ENCODE measurements around the gene TUSC1. TPM values are rescaled to one million over a fixed set of nuclear protein-coding genes. Genes with fewer than 3 reads are reported as not detected.

TUSC1 gene
- total RNA-seq, 1 donor from 2014 or later = not detected

- no peak overlapping the region for H3K27ac Mint-ChIP-seq (ENCODE audit: unreplicated experiment)
- TF ChIP-seq, protein P1, sequence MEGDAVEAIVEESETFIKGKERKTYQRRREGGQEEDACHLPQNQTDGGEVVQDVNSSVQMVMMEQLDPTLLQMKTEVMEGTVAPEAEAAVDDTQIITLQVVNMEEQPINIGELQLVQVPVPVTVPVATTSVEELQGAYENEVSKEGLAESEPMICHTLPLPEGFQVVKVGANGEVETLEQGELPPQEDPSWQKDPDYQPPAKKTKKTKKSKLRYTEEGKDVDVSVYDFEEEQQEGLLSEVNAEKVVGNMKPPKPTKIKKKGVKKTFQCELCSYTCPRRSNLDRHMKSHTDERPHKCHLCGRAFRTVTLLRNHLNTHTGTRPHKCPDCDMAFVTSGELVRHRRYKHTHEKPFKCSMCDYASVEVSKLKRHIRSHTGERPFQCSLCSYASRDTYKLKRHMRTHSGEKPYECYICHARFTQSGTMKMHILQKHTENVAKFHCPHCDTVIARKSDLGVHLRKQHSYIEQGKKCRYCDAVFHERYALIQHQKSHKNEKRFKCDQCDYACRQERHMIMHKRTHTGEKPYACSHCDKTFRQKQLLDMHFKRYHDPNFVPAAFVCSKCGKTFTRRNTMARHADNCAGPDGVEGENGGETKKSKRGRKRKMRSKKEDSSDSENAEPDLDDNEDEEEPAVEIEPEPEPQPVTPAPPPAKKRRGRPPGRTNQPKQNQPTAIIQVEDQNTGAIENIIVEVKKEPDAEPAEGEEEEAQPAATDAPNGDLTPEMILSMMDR (IDR thresholded peaks at IDR 0.05) = no peak
- H3K36me3 Mint-ChIP-seq (ENCODE audit: low read depth) = no peaks in the 10 kb centered on the region
- no peaks in the 10 kb centered on the region for H3K9me3 Mint-ChIP-seq (ENCODE audit: low read depth)
- no peak for DNase-seq (ENCODE audit: low spot score)
- H3K4me1 Mint-ChIP-seq (ENCODE audit: low read depth) = no peaks in the 10 kb centered on the region
- H3K27me3 Mint-ChIP-seq (ENCODE audit: low read depth) = no peaks in the 10 kb centered on the region
- no peak overlapping the region for H3K4me3 Mint-ChIP-seq (ENCODE audit: unreplicated experiment)
These were observed 19.7 kb downstream of the TUSC1 start for GRCh38 chr9:25658571-25658970.

DNA sequence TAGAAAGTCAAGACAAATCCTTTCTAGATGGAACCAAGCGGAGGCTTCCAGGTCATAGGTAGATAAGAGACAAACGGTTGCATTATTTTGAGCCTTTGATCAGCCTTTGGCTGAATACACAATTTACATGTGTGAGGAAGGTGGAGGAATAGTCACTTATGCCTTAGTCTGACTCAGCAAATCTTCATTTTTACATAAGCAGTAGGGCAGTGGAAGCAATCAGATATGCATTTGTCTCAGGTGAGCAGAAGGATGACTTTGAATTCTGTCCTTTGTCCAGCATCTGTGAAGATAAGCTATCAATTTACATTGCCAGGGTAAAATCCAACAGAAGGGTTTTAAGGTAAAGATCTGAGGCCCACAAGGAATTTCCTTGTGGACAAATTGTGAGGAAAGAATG lies 23.8 kb downstream of the TUSC1 start:
- Mint-ChIP-seq H3K9me3 (ENCODE audit: low read depth) (no peaks in the 10 kb centered on the region), H3K4me3 (ENCODE audit: unreplicated experiment) (no peak overlapping the region), H3K27me3 (ENCODE audit: low read depth) (peaks cover 2% of the 10 kb centered on the region), H3K36me3 (ENCODE audit: low read depth) (no peaks in the 10 kb centered on the region), H3K27ac (ENCODE audit: unreplicated experiment) (no peak overlapping the region), H3K4me1 (ENCODE audit: low read depth) (no peaks in the 10 kb centered on the region)
- no peak for DNase-seq (ENCODE audit: low spot score)
- TF ChIP-seq, protein P1 (IDR thresholded peaks at IDR 0.05) = no peak

DNA sequence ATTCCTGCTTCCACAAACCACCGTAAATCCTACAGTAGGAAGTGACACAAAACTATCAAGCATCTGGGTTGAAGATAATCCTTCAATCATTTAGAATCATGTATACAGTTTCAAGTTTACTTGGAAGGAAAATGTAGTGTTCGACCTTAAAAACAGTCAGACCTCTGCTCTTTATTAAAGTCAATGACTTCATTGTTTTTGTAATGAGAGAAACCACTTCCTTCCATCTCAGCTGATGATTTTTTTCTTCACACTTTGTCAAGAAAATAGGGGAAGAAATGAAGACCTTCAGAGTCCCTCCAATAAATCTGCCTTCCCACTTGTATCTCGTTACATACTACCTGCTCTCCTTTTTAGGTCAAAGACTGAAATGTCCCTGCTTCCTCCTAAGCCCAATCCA lies 30.1 kb downstream of the TUSC1 start:
- no peak overlapping the region for H3K27ac Mint-ChIP-seq (ENCODE audit: unreplicated experiment)
- H3K4me1 Mint-ChIP-seq (ENCODE audit: low read depth) = no peaks in the 10 kb centered on the region
- H3K27me3 Mint-ChIP-seq (ENCODE audit: low read depth) = peaks cover 5% of the 10 kb centered on the region
- H3K9me3 Mint-ChIP-seq (ENCODE audit: low read depth) = no peaks in the 10 kb centered on the region
- TF ChIP-seq, protein P1 (IDR thresholded peaks at IDR 0.05) = no peak
- no peak overlapping the region for H3K4me3 Mint-ChIP-seq (ENCODE audit: unreplicated experiment)
- no peak for DNase-seq (ENCODE audit: low spot score)
- no peaks in the 10 kb centered on the region for H3K36me3 Mint-ChIP-seq (ENCODE audit: low read depth)

DNA sequence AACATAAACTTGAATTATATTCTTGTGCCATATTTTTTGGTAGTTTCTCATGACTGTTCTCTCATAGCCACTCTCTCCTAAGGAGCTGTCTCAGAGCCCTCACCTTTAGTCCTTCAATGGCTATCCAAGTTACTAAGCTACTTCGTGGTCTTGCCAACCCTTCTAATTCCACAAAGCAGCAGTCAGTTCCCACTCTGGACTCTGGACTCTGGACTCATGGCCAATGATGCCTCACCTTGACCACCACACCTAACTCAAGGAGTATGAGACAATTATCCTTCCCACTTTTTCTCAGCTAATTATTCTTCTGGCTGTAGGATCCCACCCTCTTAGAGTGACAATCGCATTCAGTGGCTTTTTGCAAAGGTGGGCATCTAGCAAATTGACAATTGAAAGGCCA lies 42.2 kb downstream of the TUSC1 start:
- no peak for DNase-seq (ENCODE audit: low spot score)
- Mint-ChIP-seq H3K9me3 (ENCODE audit: low read depth) (no peaks in the 10 kb centered on the region), H3K4me1 (ENCODE audit: low read depth) (no peaks in the 10 kb centered on the region), H3K4me3 (ENCODE audit: unreplicated experiment) (no peak overlapping the region), H3K27me3 (ENCODE audit: low read depth) (no peaks in the 10 kb centered on the region), H3K27ac (ENCODE audit: unreplicated experiment) (no peak overlapping the region), H3K36me3 (ENCODE audit: low read depth) (no peaks in the 10 kb centered on the region)
- TF ChIP-seq, protein P1 (IDR thresholded peaks at IDR 0.05) = no peak

- Mint-ChIP-seq H3K36me3 (ENCODE audit: low read depth) (no peaks in the 10 kb centered on the region), H3K27ac (ENCODE audit: unreplicated experiment) (no peak overlapping the region), H3K27me3 (ENCODE audit: low read depth) (peaks cover 6% of the 10 kb centered on the region), H3K4me1 (ENCODE audit: low read depth) (no peaks in the 10 kb centered on the region), H3K4me3 (ENCODE audit: unreplicated experiment) (no peak overlapping the region), H3K9me3 (ENCODE audit: low read depth) (peaks cover 4% of the 10 kb centered on the region)
- no peak for DNase-seq (ENCODE audit: low spot score)
- TF ChIP-seq, protein P1 (IDR thresholded peaks at IDR 0.05) = no peak
These were observed 49.0 kb downstream of the TUSC1 start for GRCh38 chr9:25629231-25629630.
